H1 (cell line): Measurements from ENCODE around the gene ESRRB. TPM values are rescaled to one million over a fixed set of nuclear protein-coding genes. Genes with fewer than 3 reads are reported as not detected.

ENCODE experiments used
- CTCF ChIA-PET: fragments of 300-600 bp; sonication (Branson Sonifier 250); formaldehyde crosslinking; loops from one replicate; lab custom pipeline; 2021; ENCODE audit not compliant: partially characterized antibody; lab: Charles Lee
- POLR2A ChIA-PET: fragments of 300-600 bp; sonication (Branson Sonifier 250); formaldehyde crosslinking; loops from one replicate; lab custom pipeline; 2021; ENCODE audit warnings: inconsistent platforms; ENCODE audit not compliant: partially characterized antibody; lab: Charles Lee
- DNase-seq, 2 experiments: peaks; one replicate each; pipeline versions ENCODE4 v3.0.0 to v3.0.0-alpha.2; 2010 to 2022; ENCODE audit warnings: low spot score in 2 of 2, low read depth in 1 of 2, mixed read lengths in 1 of 2
- FAIRE-seq: peaks from 2 replicates; lab custom pipeline; 2011; peaks lifted over from hg19 to GRCh38; lab: Jason Lieb, UNC
- H2AFZ ChIP-seq: 2 replicates; pipeline ENCODE4 v1.8.1; 2012; ENCODE audit warnings: low read length, inconsistent platforms
- H2AK5ac ChIP-seq: 2 replicates; pipeline ENCODE4 v1.6.1; 2013; ENCODE audit warnings: low read depth, low read length
- H2BK120ac ChIP-seq: replicated peaks from 2 replicates; pipeline ENCODE3; 2013; ENCODE audit warnings: low read depth, low read length, inconsistent platforms
- H2BK12ac ChIP-seq: 2 replicates; pipeline ENCODE4 v1.6.1; 2013; ENCODE audit warnings: low read depth, low read length
- H2BK15ac ChIP-seq: 2 replicates; pipeline ENCODE4 v1.6.1; 2013; ENCODE audit warnings: low read length
- H2BK20ac ChIP-seq: 2 replicates; pipeline ENCODE4 v1.6.1; 2013; ENCODE audit warnings: low read length
- H2BK5ac ChIP-seq: 2 replicates; pipeline ENCODE4 v1.6.1; 2013; ENCODE audit warnings: low read depth, low read length
- H3K14ac ChIP-seq: 2 replicates; pipeline ENCODE4 v1.6.1; 2013; ENCODE audit warnings: inconsistent platforms; ENCODE audit not compliant: insufficient read length
- H3K18ac ChIP-seq: 2 replicates; pipeline ENCODE4 v1.6.1; 2013; ENCODE audit warnings: low read length; ENCODE audit errors: extremely low read depth
- H3K23ac ChIP-seq: 2 replicates; pipeline ENCODE4 v1.6.1; 2013; ENCODE audit warnings: inconsistent platforms; ENCODE audit not compliant: insufficient read length
- H3K23me2 ChIP-seq: 2 replicates; pipeline ENCODE4 v1.6.1; 2013; ENCODE audit warnings: low read depth, low read length
- H3K27ac ChIP-seq: 2 replicates; pipeline ENCODE4 v1.6.1; 2011; ENCODE audit warnings: low read depth, low read length, inconsistent platforms
- H3K27me3 ChIP-seq, 4 experiments: replicated peaks in 1 of 4; 1 replicate in 1 of 4; 2 replicates in 3 of 4; pipeline versions ENCODE4 v1.6.1 to v1.8.1; 2011 to 2013; ENCODE audit warnings: low read length in 3 of 4, mild to moderate bottlenecking in 3 of 4, inconsistent platforms in 2 of 4, mixed read lengths in 2 of 4, moderate library complexity in 1 of 4; ENCODE audit not compliant: control insufficient read depth in 3 of 4, insufficient read depth in 3 of 4; ENCODE audit errors: extremely low read depth in 1 of 4
- H3K36me3 ChIP-seq, 4 experiments: 2 replicates each; pipeline versions ENCODE4 v1.6.1 to v1.8.1; 2011 to 2013; ENCODE audit warnings: mild to moderate bottlenecking in 4 of 4, low read length in 3 of 4, moderate library complexity in 2 of 4, control low read depth in 1 of 4, inconsistent platforms in 1 of 4; ENCODE audit not compliant: insufficient read depth in 4 of 4, control insufficient read depth in 2 of 4
- H3K4ac ChIP-seq: replicated peaks from 2 replicates; pipeline ENCODE3; 2013; ENCODE audit warnings: low read length, low read depth, mixed read lengths, inconsistent platforms; ENCODE audit not compliant: insufficient read length
- H3K4me1 ChIP-seq, 4 experiments: replicated peaks in 1 of 4; 1 replicate in 1 of 4; 2 replicates in 3 of 4; pipeline versions ENCODE4 v1.6.1 to v1.8.1; 2011 to 2013; ENCODE audit warnings: low read length in 3 of 4, inconsistent platforms in 2 of 4, mixed read lengths in 1 of 4; ENCODE audit not compliant: insufficient read depth in 4 of 4, control insufficient read depth in 3 of 4
- H3K4me2 ChIP-seq, 2 experiments: 2 replicates each; pipeline versions ENCODE4 v1.6.1 to v1.8.1; 2011 to 2013; ENCODE audit warnings: low read depth in 2 of 2, low read length in 2 of 2, control low read depth in 1 of 2, inconsistent platforms in 1 of 2, mild to moderate bottlenecking in 1 of 2; ENCODE audit not compliant: insufficient read depth in 1 of 2
- H3K4me3 ChIP-seq, 4 experiments: fragments of 200-600, 300-600 bp in 1 of 4; sonication (generic), shearing (Covaris generic), sonication (Bioruptor Twin) in 1 of 4; 2 replicates each; pipeline versions ENCODE4 v1.5.1 to v1.8.1; 2011 to 2016; ENCODE audit warnings: low read length in 4 of 4, low read depth in 3 of 4, control low read depth in 2 of 4, inconsistent platforms in 2 of 4, mild to moderate bottlenecking in 2 of 4, mixed read lengths in 1 of 4, moderate library complexity in 1 of 4; ENCODE audit not compliant: insufficient read depth in 2 of 4; ENCODE audit errors: extremely low read depth in 1 of 4
- H3K56ac ChIP-seq: replicated peaks from 2 replicates; pipeline ENCODE3; 2013; ENCODE audit warnings: low read depth, mild to moderate bottlenecking, mixed read lengths, low read length, inconsistent platforms; ENCODE audit not compliant: insufficient read length
- H3K79me1 ChIP-seq: 2 replicates; pipeline ENCODE4 v1.6.1; 2013; ENCODE audit warnings: low read depth, low read length, control low read depth
- H3K79me2 ChIP-seq, 2 experiments: 2 replicates each; pipeline versions ENCODE4 v1.6.1 to v1.8.1; 2012 to 2013; ENCODE audit warnings: low read length in 2 of 2, mild to moderate bottlenecking in 2 of 2, inconsistent platforms in 1 of 2; ENCODE audit not compliant: insufficient read depth in 2 of 2, control insufficient read depth in 1 of 2
- H3K9ac ChIP-seq, 4 experiments: replicated peaks in 1 of 4; 1 replicate in 1 of 4; 2 replicates in 3 of 4; pipeline versions ENCODE4 v1.6.1 to v1.8.1; 2011 to 2013; ENCODE audit warnings: low read depth in 3 of 4, low read length in 3 of 4, control low read depth in 2 of 4, mild to moderate bottlenecking in 2 of 4, moderate library complexity in 2 of 4, inconsistent platforms in 1 of 4; ENCODE audit errors: extremely low read depth in 1 of 4
- H3K9me3 ChIP-seq, 2 experiments: 2 replicates each; pipeline versions ENCODE4 v1.6.1 to v1.8.1; 2012 to 2013; ENCODE audit warnings: mild to moderate bottlenecking in 2 of 2, moderate library complexity in 2 of 2, control low read depth in 1 of 2, inconsistent platforms in 1 of 2, low read depth in 1 of 2, low read length in 1 of 2, mixed read lengths in 1 of 2; ENCODE audit not compliant: insufficient read depth in 2 of 2
- H4K20me1 ChIP-seq, 2 experiments: replicated peaks in 1 of 2; 2 replicates each; pipeline versions ENCODE3 to v1.8.1; 2011 to 2013; ENCODE audit warnings: inconsistent platforms in 2 of 2, low read length in 2 of 2, mild to moderate bottlenecking in 1 of 2; ENCODE audit not compliant: insufficient read depth in 2 of 2, control insufficient read depth in 1 of 2
- H4K5ac ChIP-seq: 2 replicates; pipeline ENCODE4 v1.6.1; 2013; ENCODE audit warnings: low read length, low read depth, mixed read lengths, inconsistent platforms; ENCODE audit not compliant: insufficient read length
- H4K8ac ChIP-seq: 2 replicates; pipeline ENCODE4 v1.8.0; 2013; ENCODE audit warnings: mild to moderate bottlenecking, moderate library complexity, low read length, inconsistent platforms; ENCODE audit not compliant: insufficient read depth; ENCODE audit errors: extremely low read depth
- H4K91ac ChIP-seq: replicated peaks from 2 replicates; pipeline ENCODE3; 2013; ENCODE audit warnings: low read length, mixed read lengths, inconsistent platforms; ENCODE audit not compliant: insufficient read length
- BRCA1 ChIP-seq: IDR thresholded peaks from 2 replicates; pipeline ENCODE4 v1.6.1; 2012; ENCODE audit warnings: low read depth, low read length, improper control_type of control experiment
- CBX8 ChIP-seq: fragments of 300-800, 300-1000 bp; sonication (generic); IDR thresholded peaks from 2 replicates; pipeline ENCODE4 v1.7.1; 2016; ENCODE audit warnings: low read depth, low read length, borderline replicate concordance
- FOSL1 ChIP-seq: IDR thresholded peaks from 2 replicates; pipeline ENCODE4 v1.6.1; 2011; ENCODE audit warnings: mild to moderate bottlenecking, low read depth, low read length, moderate library complexity; ENCODE audit not compliant: insufficient read depth
- GTF2F1 ChIP-seq: IDR thresholded peaks from 2 replicates; pipeline ENCODE4 v1.6.1; 2012; ENCODE audit warnings: low read depth, low read length, improper control_type of control experiment, borderline replicate concordance
- RAD21 ChIP-seq, 2 experiments: IDR thresholded peaks in 1 of 2; conservative IDR thresholded peaks in 1 of 2; 2 replicates each; pipeline ENCODE4 v1.6.1; 2011; ENCODE audit warnings: low read depth in 2 of 2, low read length in 2 of 2, improper control_type of control experiment in 1 of 2, inconsistent platforms in 1 of 2, mild to moderate bottlenecking in 1 of 2, moderate library complexity in 1 of 2
- SP4 ChIP-seq: IDR thresholded peaks from 2 replicates; pipeline ENCODE4 v1.6.1; 2012; ENCODE audit warnings: low read length, inconsistent platforms
- TAF7 ChIP-seq: optimal IDR thresholded peaks from 2 replicates; pipeline ENCODE3; 2011; ENCODE audit warnings: low read depth, mild to moderate bottlenecking, inconsistent platforms, low read length, moderate library complexity, borderline replicate concordance
- TEAD4 ChIP-seq: IDR thresholded peaks from 2 replicates; pipeline ENCODE4 v1.6.1; 2012; ENCODE audit warnings: low read depth, low read length, inconsistent platforms, mixed read lengths
- WGBS, 2 experiments: shearing (Covaris generic) in 1 of 2; methylation state at CpG; one replicate each; pipeline versions ENCODE4 v1.1.6 to v1.1.7; 2013 to 2015; ENCODE audit warnings: low lambda C conversion rate in 2 of 2, mixed read lengths in 2 of 2, inconsistent platforms in 1 of 2, low coverage in 1 of 2, missing lambda C conversion rate in 1 of 2; ENCODE audit not compliant: insufficient replicate concordance in 2 of 2, insufficient coverage in 1 of 2, insufficient read length in 1 of 2; ENCODE audit errors: extremely low coverage in 1 of 2, missing lambda C conversion rate in 1 of 2; 5-methylcytosine and 5-hydroxymethylcytosine counted together
- polyA plus RNA-seq, 7 experiments: library from polyadenylated mRNA; depleted of rRNA in 3 of 7; stranded (reverse) in 5 of 7; unstranded in 2 of 7; fragments of >200 nt in 5 of 7; fragments of 200-250 nt in 2 of 7; gene quantifications; 1 replicate in 5 of 7; 2 replicates in 1 of 7; 4 replicates in 1 of 7; pipeline versions ENCODE4 v1.2.1 to v1.2.3, GENCODE V29; 2011 to 2013; ENCODE audit warnings: missing spikeins in 2 of 7, mixed read lengths in 2 of 7
- total RNA-seq: library from RNA; stranded (reverse); fragmentation: NEBNext Ultra II Directional; extraction: Animal tissue kit (Norgen Biotek cat#: 25700); gene quantifications from 2 replicates; pipeline ENCODE4 v1.2.1, GENCODE V29; 2021

ESRRB gene
- total and polyA plus RNA-seq, 2 of the 8 experiments (the other 6 are each of a cell fraction or from before 2014, with no cell fraction given) = 0.29 to 0.45 TPM

DNA sequence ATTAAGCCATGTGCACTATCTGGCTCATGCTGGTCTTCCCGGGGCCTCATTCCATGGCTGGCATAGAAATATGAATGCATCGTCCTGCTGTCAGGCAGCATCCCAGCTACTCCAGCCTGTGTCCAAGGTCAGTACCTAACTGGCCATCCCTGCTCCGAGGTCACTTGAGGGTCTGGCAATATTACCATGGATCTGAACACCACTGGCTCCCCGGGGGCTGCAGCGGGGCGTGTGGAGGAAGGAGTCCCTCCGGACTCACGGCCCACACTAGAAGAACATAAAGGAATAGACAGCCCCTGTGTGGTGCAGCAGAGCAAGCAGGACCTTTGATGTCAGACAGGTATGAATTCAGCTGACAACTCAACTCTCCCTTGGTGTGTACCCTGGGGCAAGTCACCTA, 19.2 kb downstream of the ESRRB start:
- no peak overlapping the region for H4K91ac ChIP-seq
- TF ChIP-seq SP4 (no peak), CBX8 (no peak), FOSL1 (no peak), TEAD4 (no peak), BRCA1 (no peak), GTF2F1 (no peak), RAD21 (IDR thresholded peaks at IDR 0.05 in 1 of 2, conservative IDR thresholded peaks at IDR 0.05 in 1 of 2; ENCODE audit: low read depth in 2 of 2, low read length in 2 of 2) (no peak), TAF7 (no peak)
- H3K18ac ChIP-seq = no peak overlapping the region
- H4K5ac ChIP-seq = no peak overlapping the region
- H3K56ac ChIP-seq = no peak overlapping the region
- H3K36me3 ChIP-seq = no peaks in the 10 kb centered on the region
- H3K4ac ChIP-seq = no peak overlapping the region
- H3K9ac ChIP-seq = no peak overlapping the region
- no peaks in the 10 kb centered on the region for H3K23me2 ChIP-seq
- H2AK5ac ChIP-seq = no peak overlapping the region
- H2BK120ac ChIP-seq = no peak overlapping the region
- no peaks in the 10 kb centered on the region for H3K79me2 ChIP-seq
- 95% methylated on average over 8 of the region's 8 CpGs; no CpG with 5 or more reads in 1 of the 2 experiments for WGBS, 2 experiments
- no peaks in the 10 kb centered on the region; the same call in 1 of the 2 replicates for H3K79me1 ChIP-seq
- H3K4me3 ChIP-seq = no peak overlapping the region
- no peaks in the 10 kb centered on the region; a peak in 1 of 7 replicates for H3K4me1 ChIP-seq
- DNase-seq = no peak
- no peaks in the 10 kb centered on the region for H4K20me1 ChIP-seq
- no peak overlapping the region for H2BK20ac ChIP-seq
- H3K14ac ChIP-seq = no peak overlapping the region
- no peak overlapping the region for H4K8ac ChIP-seq
- H3K27me3 ChIP-seq = no peaks in the 10 kb centered on the region
- H2BK12ac ChIP-seq = no peak overlapping the region
- no peak overlapping the region for H2AFZ ChIP-seq
- ChIA-PET POLR2A (no interaction called here), CTCF (interaction anchor here (1.1 to 4.7 kb wide), 6 partner anchors 11 to 78 kb away, joined by 3 to 24 read pairs (median 5); no protein-coding TSS in a partner anchor)
- no peak overlapping the region for H2BK15ac ChIP-seq
- no peak overlapping the region for H3K23ac ChIP-seq
- no peak overlapping the region for H3K27ac ChIP-seq
- no peak for FAIRE-seq
- H3K4me2 ChIP-seq = no peak overlapping the region
- no peaks in the 10 kb centered on the region for H3K9me3 ChIP-seq
- H2BK5ac ChIP-seq = no peak overlapping the region
